Left colon (tissue), 2 donors: ENCODE results near the gene FERMT2. TPM values are rescaled to one million over a fixed set of nuclear protein-coding genes. Genes with fewer than 3 reads are reported as not detected.
"Not testable (repeated sequence)": the region's sequence is repeated elsewhere in the genome, so short reads cannot be mapped to it uniquely, and the experiment has no call there.

Experiments
- ATAC-seq: fragments of 200-7000 bp; cut with Tn5 transposase; one replicate; pipeline ENCODE4 v1.9.1; 2020; ENCODE audit warnings: mild to moderate bottlenecking, moderate library complexity
- DNase-seq, 2 donors: peaks; one replicate each; pipeline ENCODE4 v3.0.0-alpha.2; 2020
- intact Hi-C, 2 donors: fragments of 100-400 bp; cut with DNase I in 1 of 2; cut with micrococcal nuclease in 1 of 2; formaldehyde crosslinking; loops; one replicate each; pipeline versions ENCODE4 v1.11.2 to v1.14.0; 2022; cut with DNase I, micrococcal nuclease
- total RNA-seq, 2 donors: library from RNA; stranded (reverse); fragmentation: NEBNext Ultra II Directional; extraction: Animal tissue kit (Norgen Biotek cat#: 25700); gene quantifications; one replicate each; pipeline ENCODE4 v1.2.1, GENCODE V29; 2021
- donor health status: DM: no; HTN: no; CAD: no.
- donor health status: DM: yes; HTN: yes; CAD: no.

The FERMT2 gene
- total RNA-seq, 2 donors from 2014 or later: 6.7 to 32.4 TPM

DNA sequence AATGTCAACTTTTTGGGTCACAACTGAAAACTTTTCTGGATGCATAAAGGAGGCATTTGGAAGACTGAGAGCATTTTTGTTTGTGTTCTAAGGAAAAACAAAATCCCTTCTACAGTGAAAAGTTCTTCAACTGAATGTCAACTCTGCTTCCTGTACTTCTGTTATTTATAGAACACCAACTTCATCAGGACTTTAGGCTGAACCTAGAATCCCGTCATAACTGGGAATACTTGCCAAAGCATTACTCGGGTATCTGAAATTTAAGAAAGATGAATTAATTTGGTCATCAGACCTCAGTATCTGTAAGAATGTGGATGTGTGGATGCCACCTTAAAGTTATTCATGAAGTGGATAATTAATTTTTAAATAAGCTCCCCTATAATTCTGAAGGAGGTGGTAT lies 73.2 kb downstream of the FERMT2 start:
- no peak for ATAC-seq
- intact Hi-C loops: no loop called here
- no peak for DNase-seq

- intact Hi-C loops: no loop called here
- ATAC-seq: no peak
- no peak for DNase-seq
These were observed 74.0 kb downstream of the FERMT2 start for GRCh38 chr14:52876806-52877205.

DNA sequence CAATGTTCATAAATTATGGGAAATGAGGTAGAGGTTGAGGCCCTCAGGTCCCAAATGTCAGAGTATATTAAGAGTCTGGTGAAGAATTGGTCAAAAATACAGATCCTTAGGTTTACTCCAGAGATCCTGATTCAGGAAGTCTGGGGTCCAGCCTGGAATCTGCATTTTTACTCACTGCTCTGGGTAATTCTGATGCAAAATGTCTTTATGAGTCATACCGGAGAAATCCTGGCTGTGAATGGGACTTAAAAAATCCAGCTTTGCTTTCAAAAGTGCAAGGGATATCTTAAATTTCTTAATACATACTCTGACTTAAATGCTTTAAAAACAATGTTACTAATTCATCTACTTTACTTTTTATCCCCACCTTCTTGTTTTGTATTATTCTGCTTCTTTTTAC lies 74.5 kb downstream of the FERMT2 start:
- ATAC-seq (no peak), DNase-seq (no peak)
- intact Hi-C loops: no loop called here

DNA sequence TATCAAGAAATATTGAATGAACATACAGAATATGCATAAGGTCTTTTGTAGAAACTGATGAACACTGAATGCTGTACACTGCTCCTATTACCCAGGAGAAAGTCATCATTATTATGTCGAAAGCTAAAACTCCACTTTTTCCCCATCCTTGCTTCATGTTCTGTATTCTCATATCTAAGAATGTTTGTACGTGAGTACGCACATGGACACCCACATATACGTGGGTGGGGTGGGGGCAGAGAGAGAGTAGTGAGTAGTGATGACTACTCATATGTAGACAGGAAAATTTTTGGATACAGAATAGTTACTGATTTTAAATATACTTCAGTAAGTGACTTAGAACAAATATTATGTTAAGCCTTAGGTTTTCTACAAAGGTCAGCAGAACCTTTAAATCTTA lies 75.1 kb downstream of the FERMT2 start:
- ATAC-seq (no peak), DNase-seq (no peak)
- intact Hi-C loops: no loop called here

- ATAC-seq: no peak
- DNase-seq: no peak
- intact Hi-C loops: no loop called here
These were observed 76.5 kb downstream of the FERMT2 start for GRCh38 chr14:52874389-52874788.

DNA sequence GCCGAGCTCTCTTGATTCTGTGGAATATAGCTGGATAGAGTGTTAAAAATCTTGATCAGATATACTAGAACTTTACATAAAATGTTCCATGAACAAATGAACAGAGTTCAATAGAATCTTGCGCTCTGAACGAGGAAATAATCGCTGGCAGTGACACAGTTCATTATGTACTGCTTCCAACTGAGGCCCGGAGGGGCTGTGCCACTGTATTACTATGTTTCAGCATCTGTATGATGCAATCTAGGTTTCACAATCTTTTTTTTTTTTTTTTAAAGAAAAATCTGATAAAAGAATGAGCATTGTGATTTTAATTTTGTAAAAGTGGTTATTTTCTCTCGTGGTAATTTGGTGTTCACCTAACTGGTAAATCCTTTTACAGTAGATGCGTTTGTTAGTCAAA lies 77.2 kb downstream of the FERMT2 start:
- DNase-seq (no peak), ATAC-seq (no peak)
- intact Hi-C loops: no loop called here

DNA sequence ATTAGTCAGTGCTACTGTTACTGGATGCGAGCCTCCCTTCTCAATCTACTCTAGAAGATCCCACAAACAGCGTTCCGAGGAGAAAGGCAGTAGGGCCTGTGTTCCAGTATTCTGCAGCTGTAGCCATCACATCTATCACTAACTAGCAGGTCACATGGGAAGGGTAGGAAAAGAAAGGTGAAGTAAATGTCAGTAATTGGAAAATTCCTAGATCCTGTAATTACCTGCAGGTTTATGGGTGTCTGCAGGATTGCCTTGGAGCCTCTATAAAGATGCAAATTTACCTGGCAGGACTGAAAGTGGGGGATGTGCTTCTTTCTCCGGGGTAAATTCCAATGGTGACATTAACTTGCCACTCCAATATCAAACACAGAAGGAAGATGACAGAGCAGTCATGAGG lies 77.8 kb downstream of the FERMT2 start:
- ATAC-seq (no peak), DNase-seq (no peak)
- intact Hi-C loops: no loop called here

- intact Hi-C loops: no loop called here
- DNase-seq: no peak
- no peak for ATAC-seq
These were observed 79.2 kb downstream of the FERMT2 start for GRCh38 chr14:52871606-52872005.

- DNase-seq (no peak), ATAC-seq (no peak)
- intact Hi-C loops: no loop called here
These were observed 81.8 kb downstream of the FERMT2 start for GRCh38 chr14:52868911-52869618.

GRCh38 chr14:52864893-52865292 lies 86.0 kb downstream of the FERMT2 start:
- DNase-seq, intact Hi-C loops, ATAC-seq: not testable (repeated sequence)

- intact Hi-C loops: no loop called here
- ATAC-seq: no peak
These were observed 87.5 kb downstream of the FERMT2 start for GRCh38 chr14:52863334-52863700.

DNA sequence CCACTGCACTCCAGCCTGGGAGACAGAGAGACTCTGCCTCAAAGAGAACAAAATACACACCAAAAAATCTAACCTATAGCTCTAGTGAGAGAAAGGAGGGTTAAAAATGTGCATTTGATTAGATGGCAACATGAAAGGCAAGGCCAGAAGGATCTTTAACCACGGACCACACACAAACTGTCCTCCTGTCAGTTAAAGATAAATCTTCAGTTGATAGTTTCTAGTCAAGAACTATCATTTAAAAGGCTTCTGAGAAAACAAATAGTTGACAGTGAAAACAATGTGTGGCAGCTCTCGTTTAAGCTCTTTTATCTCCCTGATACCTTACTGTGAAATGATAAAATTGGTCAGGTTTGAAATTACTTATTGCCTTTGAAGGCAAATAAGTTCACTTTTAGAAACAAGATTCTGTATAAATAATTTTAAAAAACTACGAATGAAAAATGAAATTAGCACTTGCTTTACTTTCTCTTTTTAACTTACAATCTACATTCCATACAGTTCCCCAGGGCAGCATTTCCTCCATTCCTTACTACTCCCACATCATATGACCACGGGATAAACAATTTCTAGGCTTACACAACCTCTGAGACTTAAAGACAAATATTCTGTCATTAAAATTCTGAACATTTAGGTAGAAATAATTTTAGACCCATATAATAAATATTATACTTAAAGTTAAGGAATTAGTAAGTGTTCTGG lies 88.1 kb downstream of the FERMT2 start:
- intact Hi-C loops: no loop called here
- DNase-seq: no peak
- no peak for ATAC-seq

More at GRCh38 chr14:52863334-52863700, 87.5 kb downstream of the FERMT2 start:
- DNase-seq: no peak

- DNase-seq (no peak), ATAC-seq (no peak)
- intact Hi-C loops: no loop called here
These were observed 89.4 kb downstream of the FERMT2 start for GRCh38 chr14:52861403-52861802.

- ATAC-seq (no peak), DNase-seq (no peak)
- intact Hi-C loops: no loop called here
These were observed 89.9 kb downstream of the FERMT2 start for GRCh38 chr14:52860910-52861309.

GRCh38 chr14:52860209-52860608 lies 90.6 kb downstream of the FERMT2 start:
- DNase-seq: no peak
- intact Hi-C loops: no loop called here
- ATAC-seq: no peak

DNA sequence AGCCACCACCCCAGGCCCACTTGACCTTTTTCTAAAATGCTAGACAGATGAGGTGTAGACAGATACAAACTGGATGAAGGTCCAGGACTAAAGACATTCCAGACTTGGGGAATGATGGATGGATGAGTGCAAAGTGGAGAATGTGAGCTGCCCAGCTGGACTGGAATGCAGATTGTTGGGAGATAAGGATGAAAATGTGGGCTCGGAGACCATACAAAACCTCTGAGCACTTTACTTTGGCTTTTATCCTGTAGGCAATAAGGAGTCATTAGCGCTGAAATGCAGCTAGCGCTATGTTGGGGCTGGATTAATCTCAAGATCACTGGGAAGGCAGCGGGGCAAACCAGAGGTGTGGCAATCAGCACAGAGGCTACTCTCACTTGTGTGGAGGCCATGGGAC lies 94.7 kb downstream of the FERMT2 start:
- intact Hi-C loops: no loop called here
- no peak for DNase-seq
- ATAC-seq: no peak

DNA sequence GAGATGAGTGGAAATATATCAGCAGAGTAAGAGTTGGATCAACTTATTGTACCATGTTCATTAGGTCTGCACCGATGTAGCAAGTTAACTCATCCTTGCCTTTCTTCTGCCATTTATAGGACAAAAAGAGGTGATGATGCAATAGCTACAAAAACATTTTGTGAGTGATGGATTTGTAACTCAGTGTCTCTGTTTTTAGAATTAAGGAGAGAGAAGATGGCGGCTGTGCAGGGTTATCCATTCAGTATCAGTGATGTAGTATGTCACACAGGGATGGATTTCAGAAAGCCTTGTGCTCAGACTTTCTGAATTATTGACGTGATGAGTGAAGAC lies 97.4 kb downstream of the FERMT2 start:
- DNase-seq (no peak), ATAC-seq (no peak)
- intact Hi-C loops: no loop called here

GRCh38 chr14:52852810-52853521 lies 97.9 kb downstream of the FERMT2 start:
- DNase-seq (no peak), ATAC-seq (no peak)
- intact Hi-C loops: no loop called here

- ATAC-seq (no peak), DNase-seq (no peak)
- intact Hi-C loops: no loop called here
These were observed 100.4 kb downstream of the FERMT2 start for GRCh38 chr14:52850451-52850909.

GRCh38 chr14:52848626-52849025 lies 102.2 kb downstream of the FERMT2 start:
- no peak for DNase-seq
- no peak for ATAC-seq
- intact Hi-C loops: no loop called here
